HG02885 (cell line): ENCODE measurements around the gene CCR3.
A peak's percentile ranks its signal among the peaks of the same experiment; 100 is the strongest.
"Not testable (repeated sequence)": the region's sequence is repeated elsewhere in the genome, so short reads cannot be mapped to it uniquely, and the experiment has no call there.

ENCODE experiments used
- ATAC-seq: cut with Tn5 transposase; IDR thresholded peaks from one replicate; pipeline ENCODE4 v1.9.1; 2021; ENCODE audit warnings: mild to moderate bottlenecking; ENCODE audit not compliant: unreplicated experiment, poor library complexity

The CCR3 gene

DNA sequence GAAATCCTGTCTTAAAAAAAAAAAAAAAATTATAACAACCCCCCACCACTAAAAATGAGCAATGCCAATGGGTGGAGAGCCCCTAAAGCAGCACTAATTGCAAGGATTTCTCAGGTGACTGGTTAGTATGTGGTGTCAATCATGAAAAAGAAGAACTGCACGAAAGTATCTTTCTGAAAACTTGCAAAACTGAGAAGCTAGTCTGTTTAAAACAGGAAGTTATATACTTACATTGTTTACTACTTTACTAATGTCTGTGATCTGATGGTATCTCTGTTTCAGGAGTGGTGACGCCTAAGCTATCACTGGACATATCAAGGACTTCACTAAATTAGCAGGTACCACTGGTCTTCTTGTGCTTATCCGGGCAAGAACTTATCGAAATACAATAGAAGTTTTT lies at the start of gene CCR3:
Gene CCR3 (plus strand): TSS at position 341 of the 400 bp plus-strand sequence. CDS start 22,699 bp downstream, outside the sequence.
- no peak for ATAC-seq

DNA sequence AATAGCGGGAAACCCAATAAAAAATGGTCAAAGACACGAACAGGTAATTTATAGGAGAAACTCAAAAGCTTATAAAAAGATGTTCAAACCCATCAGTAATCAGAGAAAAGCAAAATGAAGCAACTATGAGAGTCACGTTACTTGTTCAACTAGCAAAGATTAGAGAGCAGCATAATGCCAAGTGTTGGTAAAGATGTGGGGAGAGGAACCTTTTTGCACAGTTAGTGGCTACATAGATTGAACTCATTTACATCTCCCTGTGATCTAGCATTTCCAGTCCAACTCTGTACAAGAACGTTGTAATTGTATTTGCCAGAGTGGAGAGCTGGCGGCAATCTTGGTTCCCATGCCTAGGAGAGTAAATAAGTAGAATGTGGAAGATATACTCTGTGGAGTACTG lies 49.3 kb upstream of the CCR3 start:
- ATAC-seq = no peak

- ATAC-seq = no peak
Measured at GRCh38 chr3:46193436-46193835, 48.8 kb upstream of the CCR3 start.

GRCh38 chr3:46194868-46195553 lies 47.2 kb upstream of the CCR3 start:
- ATAC-seq = no peak

GRCh38 chr3:46196261-46196957 lies 45.9 kb upstream of the CCR3 start:
- ATAC-seq = no peak

GRCh38 chr3:46200211-46200610 lies 42.0 kb upstream of the CCR3 start:
- no peak for ATAC-seq

DNA sequence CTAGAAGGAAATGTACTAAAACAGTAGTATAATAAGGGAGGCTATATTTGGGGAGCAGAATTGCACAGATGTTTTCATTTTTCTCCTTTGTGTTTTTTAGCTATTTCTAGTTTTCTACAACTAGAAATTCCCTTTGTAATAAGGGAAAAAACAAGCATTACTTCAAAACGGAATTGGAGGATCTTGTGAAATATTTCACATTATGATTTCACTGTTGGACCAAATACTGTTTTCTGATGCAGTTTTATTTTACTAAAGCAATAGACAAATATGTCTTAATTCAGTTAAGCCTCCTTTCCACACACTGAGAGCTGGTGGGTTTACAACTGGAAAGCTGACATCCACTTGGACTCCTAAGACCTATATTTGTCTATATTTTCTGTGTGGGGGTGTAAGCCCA lies 41.5 kb upstream of the CCR3 start:
- ATAC-seq = no peak

- no peak for ATAC-seq
Measured at GRCh38 chr3:46202535-46202934, 39.7 kb upstream of the CCR3 start.

DNA sequence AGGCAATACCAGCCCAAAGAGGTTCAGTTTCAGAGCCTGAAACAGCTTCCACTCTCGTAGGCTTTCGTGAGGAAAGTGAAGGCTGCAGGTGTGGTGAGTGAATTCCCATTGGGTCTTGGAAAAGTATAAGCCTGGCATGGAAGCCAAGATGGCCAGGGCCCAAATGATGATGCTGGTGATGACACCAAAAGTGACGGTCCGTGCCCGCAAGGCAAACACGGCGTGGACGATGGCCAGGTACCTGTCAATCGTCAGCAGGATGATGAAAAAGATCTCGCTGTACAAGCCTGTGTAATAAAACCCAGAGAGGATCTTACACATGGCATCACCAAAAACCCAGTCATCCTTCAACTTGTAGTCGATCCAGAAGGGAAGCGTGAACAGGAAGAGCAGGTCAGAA lies 38.6 kb upstream of the CCR3 start:
- no peak for ATAC-seq

DNA sequence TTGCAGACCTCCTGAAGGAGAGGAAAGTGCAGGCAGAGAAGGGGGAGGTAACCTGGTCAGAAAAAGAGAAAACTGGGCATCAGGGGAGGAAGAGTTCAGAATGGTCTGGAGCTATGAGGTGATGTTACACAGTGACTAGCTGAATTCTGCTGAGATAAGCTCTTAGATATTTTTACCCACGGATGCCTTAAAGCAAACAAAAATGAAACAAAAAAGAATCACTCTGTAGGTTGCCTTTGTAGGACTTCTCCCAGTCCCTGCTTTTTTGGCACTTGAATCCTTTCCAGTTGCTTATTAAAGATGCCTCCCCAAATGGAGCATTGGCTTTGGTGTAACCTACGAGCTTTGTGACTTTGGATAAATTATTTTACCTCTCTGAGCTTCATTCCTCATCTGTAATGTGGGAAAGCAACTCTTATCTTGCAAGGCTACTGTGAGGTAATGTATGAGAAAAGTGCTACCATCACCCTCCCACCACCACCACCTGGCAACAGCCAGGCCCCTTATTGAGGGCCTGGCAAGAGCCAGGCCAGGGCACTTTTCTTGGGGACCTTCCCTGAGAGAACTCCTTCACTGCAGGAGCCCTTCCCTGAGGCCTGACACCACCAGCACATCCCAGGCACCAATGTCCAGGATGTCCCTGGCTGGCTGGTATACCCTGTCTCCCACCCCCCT lies 36.8 kb upstream of the CCR3 start:
- no peak for ATAC-seq

GRCh38 chr3:46206282-46207015 lies 35.8 kb upstream of the CCR3 start:
- ATAC-seq = no peak

- ATAC-seq = not testable (repeated sequence)
Measured at GRCh38 chr3:46207514-46207913, 34.7 kb upstream of the CCR3 start.

DNA sequence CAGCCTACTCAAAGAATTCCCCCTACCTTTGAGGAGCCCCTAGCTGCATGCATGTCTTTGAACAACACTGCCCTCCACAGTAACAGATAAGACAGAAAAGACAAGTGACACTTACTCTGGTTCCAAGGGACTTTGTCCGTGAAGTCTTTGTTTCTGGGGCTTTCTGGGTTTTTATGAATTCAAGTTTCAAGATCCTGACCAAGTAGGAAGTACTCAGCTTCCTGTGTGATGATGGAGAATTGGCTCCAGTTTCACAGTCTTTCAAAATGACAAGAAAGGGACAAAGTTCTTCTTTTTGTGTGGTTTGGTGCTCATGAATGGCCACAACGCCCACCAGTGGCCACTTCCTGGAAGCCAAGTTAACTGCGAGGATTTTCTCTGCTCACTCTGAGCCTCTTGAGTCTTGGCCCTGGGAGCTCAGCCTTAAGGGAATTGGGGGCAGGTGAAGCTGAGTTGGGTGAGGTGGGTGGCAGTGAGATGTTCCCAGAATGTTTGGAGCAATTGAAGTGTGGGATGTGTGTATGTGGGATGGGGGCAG lies 34.0 kb upstream of the CCR3 start, which contains the start of gene CCR1:
Gene CCR1 (minus strand): TSS at position 147 of the 538 bp plus-strand sequence. CDS start 4,000 bp downstream, outside the sequence.
- peak; percentile 67 for ATAC-seq

- ATAC-seq = no peak
Measured at GRCh38 chr3:46209053-46209452, 33.2 kb upstream of the CCR3 start.

DNA sequence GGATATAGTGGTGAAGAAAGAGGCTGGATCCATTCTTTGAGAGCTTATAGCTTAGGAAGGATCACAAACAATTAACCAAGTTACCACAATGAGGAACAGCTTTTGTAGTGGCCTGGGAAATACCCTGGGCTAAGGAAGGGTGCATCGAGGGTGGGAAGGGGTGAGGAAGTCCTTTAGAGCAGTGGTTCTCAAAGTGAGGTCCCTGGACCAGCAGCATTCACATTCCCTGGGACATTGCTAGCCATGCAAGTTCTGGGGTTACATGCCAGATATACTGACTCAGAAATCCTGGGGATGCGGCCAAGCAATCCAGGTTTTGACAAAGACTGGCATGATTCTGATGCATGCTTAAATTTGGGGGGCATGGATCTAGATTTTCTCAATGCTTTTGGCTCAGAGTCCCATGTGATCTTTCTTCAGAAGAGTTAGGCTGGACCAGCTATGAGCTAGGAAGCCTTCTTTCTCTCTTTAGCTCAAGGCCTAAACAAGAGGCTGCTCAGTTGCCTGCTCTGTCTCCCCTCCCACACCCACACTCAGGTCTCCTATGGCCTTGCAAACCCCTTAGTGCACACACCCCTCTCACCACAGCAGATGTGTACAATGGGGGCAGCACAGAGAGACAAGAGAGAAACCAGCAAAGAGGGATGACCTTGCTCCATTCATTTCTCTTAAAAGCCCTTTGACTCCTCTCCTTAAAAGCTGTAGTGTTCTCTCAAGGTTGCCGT lies 32.4 kb upstream of the CCR3 start:
- ATAC-seq = no peak

GRCh38 chr3:46212101-46212500 lies 30.2 kb upstream of the CCR3 start:
- no peak for ATAC-seq

DNA sequence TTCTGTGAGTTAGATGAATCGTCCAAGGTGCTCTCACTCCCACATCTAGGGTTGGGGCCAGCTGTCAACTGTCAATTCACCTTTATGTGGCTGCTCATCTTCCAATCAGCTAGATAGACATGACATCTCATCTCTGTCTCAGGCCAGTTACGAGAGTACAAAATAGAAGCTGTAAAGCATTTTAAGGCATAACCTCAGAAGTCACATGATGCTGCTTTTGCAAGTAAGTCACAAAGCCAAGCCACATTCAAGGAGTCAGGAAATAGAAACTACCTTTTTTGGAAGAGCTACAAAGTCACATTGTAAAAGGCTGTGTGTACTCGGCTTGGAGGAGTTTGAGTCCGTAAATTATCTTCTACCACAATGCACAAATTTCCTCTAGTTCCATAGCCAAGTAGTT lies 29.1 kb upstream of the CCR3 start:
- ATAC-seq = no peak

GRCh38 chr3:46214751-46215352 lies 27.4 kb upstream of the CCR3 start:
- ATAC-seq = no peak

DNA sequence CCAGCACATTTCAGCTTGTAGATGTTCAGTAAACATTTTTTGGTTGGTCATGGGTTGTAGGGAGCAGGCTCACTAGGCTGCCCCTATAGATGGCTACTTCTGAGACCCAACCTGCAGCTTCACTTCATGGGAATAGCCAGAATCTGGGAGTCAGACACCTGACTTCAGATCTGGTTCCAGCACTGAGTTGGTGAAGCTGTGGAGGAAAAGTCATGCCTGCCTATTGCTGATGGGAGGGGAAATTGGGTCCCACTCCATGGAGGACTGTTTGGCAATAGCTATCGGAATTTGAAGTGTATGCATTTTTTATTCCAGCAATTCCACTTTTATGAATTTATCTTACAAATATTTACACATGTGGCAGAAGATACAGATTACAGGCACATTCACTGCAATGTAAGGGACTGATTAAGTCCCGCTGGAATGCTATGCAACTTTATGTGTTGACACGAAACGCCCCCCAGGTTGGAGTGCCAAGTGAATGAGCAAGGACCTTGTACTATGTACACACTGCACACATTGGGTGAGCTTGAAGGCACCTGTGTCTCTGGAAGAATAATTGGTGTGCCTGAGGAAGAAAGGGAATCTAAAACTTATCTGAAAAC lies 26.3 kb upstream of the CCR3 start:
- no peak for ATAC-seq
